ENCODE data around the gene TBC1D10A. TPM values are rescaled to one million over a fixed set of nuclear protein-coding genes. Genes with fewer than 3 reads are reported as not detected.

TBC1D10A gene
- total RNA-seq, 8 experiments from 2014 or later, result 5.8 to 17.8 (median 10.6) TPM

GRCh38 chr22:30260276-30260675, 66.5 kb downstream of the TBC1D10A start:
- H3K4me3 ChIP-seq, result no peak overlapping the region
- in situ Hi-C loops (cut with MboI; ENCODE audit: low pct_unique_long_range_greater_than_20kb in 2 of 9, low sequenced_read_pairs in 9 of 9, unreplicated experiment in 9 of 9), result loop anchor here in 1 of 9 experiments (10.0 kb wide), 1 partner anchor 155 kb away; no protein-coding TSS in a partner anchor
- peaks cover 0 to 7% of the 10 kb centered on the region in 2 donors for H3K4me1 ChIP-seq (replicated peaks in 1 of 2)
- H3K27ac ChIP-seq, result no peak overlapping the region
- no peak for ATAC-seq (replicated peaks in 6 of 8)
- WGBS, 10 experiments, result 88 to 100% (median 98%) methylated on average over 2 to 7 of the region's 11 CpGs; no CpG with 5 or more reads in 7 of the 10 experiments

- ATAC-seq (replicated peaks in 6 of 8), result no peak
- 67% methylated on average over 1 of the region's 6 CpGs; no CpG with 5 or more reads in 9 of the 10 experiments for WGBS, 10 experiments
- no peak overlapping the region for H3K4me3 ChIP-seq
- H3K27ac ChIP-seq, result peak overlapping the region; percentile 80 to 82
- in situ Hi-C loops (cut with MboI; ENCODE audit: low pct_unique_long_range_greater_than_20kb in 2 of 9, low sequenced_read_pairs in 9 of 9, unreplicated experiment in 9 of 9), result no loop called here
- H3K4me1 ChIP-seq (replicated peaks in 1 of 2), result peaks cover 23 to 35% of the 10 kb centered on the region in 2 donors
Observed at GRCh38 chr22:30254314-30254713, 72.4 kb downstream of the TBC1D10A start.

DNA sequence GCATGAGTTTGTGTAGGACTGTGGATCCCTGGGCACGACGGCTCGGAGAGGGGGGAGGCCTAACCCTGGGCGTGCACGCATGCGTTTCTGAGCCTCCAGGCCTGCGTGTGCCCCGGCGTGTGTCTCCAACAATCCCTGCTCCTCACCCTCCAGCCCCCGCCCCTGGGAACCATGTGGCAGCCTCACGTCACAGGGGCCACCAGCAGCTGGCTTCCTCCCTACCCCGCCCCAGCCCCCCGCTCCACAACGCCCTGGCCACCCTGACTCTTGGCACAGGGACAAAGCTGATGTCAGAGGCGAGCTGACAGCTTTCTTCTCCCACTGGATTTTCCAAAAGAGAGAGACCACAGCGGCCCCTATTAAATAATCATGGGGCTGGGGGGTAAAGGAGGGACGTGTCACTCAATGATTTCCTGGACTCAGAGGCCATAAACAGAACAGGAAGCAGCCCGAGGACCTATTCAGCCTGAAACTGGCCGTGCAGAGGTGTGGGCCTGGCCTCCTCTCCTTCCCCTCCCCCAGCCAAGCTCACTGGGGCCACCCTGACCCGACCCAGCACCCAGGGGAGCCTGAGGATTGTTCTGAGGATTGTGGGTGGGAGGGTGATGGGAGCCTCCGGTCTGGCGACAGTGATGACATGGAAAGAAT, 73.4 kb downstream of the TBC1D10A start:
- Histone ChIP-seq H3K27ac (peak overlapping the region; percentile 80 to 82), H3K4me1 (replicated peaks in 1 of 2) (peaks cover 31 to 43% of the 10 kb centered on the region in 2 donors), H3K4me3 (no peak overlapping the region)
- peak; percentile 30 to 76 (median 70) for ATAC-seq (replicated peaks in 6 of 8)
- WGBS, 10 experiments, result 27% methylated on average over 3 of the region's 22 CpGs; no CpG with 5 or more reads in 9 of the 10 experiments
- in situ Hi-C loops (cut with MboI; ENCODE audit: low pct_unique_long_range_greater_than_20kb in 2 of 9, low sequenced_read_pairs in 9 of 9, unreplicated experiment in 9 of 9), result no loop called here

GRCh38 chr22:30252411-30253204, 74.1 kb downstream of the TBC1D10A start:
- peak in 5 of 8 experiments; percentile 1 to 8 (median 3) for ATAC-seq (replicated peaks in 6 of 8)
- H3K4me1 ChIP-seq (replicated peaks in 1 of 2), result peaks cover 31 to 43% of the 10 kb centered on the region in 2 donors
- WGBS, 10 experiments, result 50 to 100% (median 63%) methylated on average over 1 to 6 of the region's 22 CpGs; no CpG with 5 or more reads in 4 of the 10 experiments
- H3K4me3 ChIP-seq, result no peak overlapping the region
- in situ Hi-C loops (cut with MboI; ENCODE audit: low pct_unique_long_range_greater_than_20kb in 2 of 9, low sequenced_read_pairs in 9 of 9, unreplicated experiment in 9 of 9), result no loop called here
- peak overlapping the region; percentile 52 to 82 for H3K27ac ChIP-seq

- ATAC-seq (replicated peaks in 6 of 8), result no peak
- in situ Hi-C loops (cut with MboI; ENCODE audit: low pct_unique_long_range_greater_than_20kb in 2 of 9, low sequenced_read_pairs in 9 of 9, unreplicated experiment in 9 of 9), result no loop called here
- H3K27ac ChIP-seq, result peak overlapping the region; percentile 15 to 26
- H3K4me3 ChIP-seq, result no peak overlapping the region
- H3K4me1 ChIP-seq (replicated peaks in 1 of 2), result peaks cover 36 to 49% of the 10 kb centered on the region in 2 donors
- 15 to 90% (median 63%) methylated on average over 2 to 6 of the region's 10 CpGs; no CpG with 5 or more reads in 4 of the 10 experiments for WGBS, 10 experiments
Observed at GRCh38 chr22:30251711-30252110, 75.0 kb downstream of the TBC1D10A start.

DNA sequence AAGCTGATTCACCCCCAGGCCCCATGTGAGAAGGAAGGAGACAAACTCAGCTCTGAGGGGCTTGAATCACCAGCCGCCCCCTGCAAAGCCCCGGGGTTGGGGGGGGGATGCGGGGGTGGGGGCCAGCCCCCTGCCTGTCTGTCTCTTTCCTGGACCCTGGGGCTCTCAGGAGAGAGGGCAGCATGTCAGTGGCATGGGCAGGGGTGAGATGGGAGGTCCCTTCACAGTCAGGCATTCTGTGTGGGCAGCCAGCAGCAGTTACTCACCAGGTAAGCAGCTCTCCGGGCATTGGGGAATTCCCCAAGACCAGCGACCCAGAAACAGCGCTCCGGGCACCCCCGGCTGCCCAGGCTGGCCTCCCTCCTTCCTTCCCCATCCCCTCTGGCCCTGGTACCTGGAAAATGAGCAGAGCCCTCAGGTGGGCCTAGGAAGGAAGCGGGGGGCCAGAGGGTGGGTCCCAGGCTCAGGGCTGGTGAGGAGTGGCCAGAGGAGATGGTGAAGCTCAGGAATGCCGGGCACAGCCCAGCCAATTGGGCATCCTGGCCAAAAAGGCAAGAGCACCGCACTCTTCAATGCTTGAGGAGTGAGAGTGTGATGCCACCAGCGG, 76.0 kb downstream of the TBC1D10A start:
- no peak overlapping the region for H3K27ac ChIP-seq
- WGBS, 10 experiments, result 60 to 83% methylated on average over 1 of the region's 12 CpGs; no CpG with 5 or more reads in 8 of the 10 experiments
- in situ Hi-C loops (cut with MboI; ENCODE audit: low pct_unique_long_range_greater_than_20kb in 2 of 9, low sequenced_read_pairs in 9 of 9, unreplicated experiment in 9 of 9), result no loop called here
- peaks cover 44 to 51% of the 10 kb centered on the region in 2 donors for H3K4me1 ChIP-seq (replicated peaks in 1 of 2)
- no peak for ATAC-seq (replicated peaks in 6 of 8)
- no peak overlapping the region for H3K4me3 ChIP-seq

DNA sequence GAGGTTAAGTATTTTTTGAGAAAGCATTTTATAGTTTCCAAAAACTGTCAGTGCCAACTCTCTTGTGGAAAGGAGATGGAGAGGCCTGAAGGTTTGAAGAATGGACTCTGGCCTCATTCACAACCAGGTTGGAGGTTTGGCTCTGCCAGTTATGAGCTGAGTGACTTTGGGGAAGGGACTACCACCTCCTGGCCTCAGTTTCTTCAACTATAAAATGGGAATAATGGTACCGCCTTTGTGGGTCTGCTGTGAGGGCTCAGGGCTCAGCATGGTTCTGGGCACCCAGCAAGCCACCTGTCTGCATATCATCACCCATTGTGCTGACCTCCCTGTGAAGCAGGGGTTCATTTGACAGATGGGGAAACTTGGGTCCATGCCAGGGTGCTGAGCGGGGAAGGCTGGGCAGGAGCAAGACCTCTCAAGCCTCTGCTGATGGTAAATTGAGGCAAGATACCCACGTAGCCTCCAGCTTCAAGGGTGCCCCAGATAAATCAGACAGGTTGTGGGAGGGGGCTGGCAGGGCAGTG, 76.6 kb downstream of the TBC1D10A start:
- Histone ChIP-seq H3K4me3 (no peak overlapping the region), H3K27ac (no peak overlapping the region), H3K4me1 (replicated peaks in 1 of 2) (peaks cover 51 to 58% of the 10 kb centered on the region in 2 donors)
- 100% methylated on average over 1 of the region's 3 CpGs; no CpG with 5 or more reads in 8 of the 10 experiments for WGBS, 10 experiments
- no peak for ATAC-seq (replicated peaks in 6 of 8)
- in situ Hi-C loops (cut with MboI; ENCODE audit: low pct_unique_long_range_greater_than_20kb in 2 of 9, low sequenced_read_pairs in 9 of 9, unreplicated experiment in 9 of 9), result no loop called here

DNA sequence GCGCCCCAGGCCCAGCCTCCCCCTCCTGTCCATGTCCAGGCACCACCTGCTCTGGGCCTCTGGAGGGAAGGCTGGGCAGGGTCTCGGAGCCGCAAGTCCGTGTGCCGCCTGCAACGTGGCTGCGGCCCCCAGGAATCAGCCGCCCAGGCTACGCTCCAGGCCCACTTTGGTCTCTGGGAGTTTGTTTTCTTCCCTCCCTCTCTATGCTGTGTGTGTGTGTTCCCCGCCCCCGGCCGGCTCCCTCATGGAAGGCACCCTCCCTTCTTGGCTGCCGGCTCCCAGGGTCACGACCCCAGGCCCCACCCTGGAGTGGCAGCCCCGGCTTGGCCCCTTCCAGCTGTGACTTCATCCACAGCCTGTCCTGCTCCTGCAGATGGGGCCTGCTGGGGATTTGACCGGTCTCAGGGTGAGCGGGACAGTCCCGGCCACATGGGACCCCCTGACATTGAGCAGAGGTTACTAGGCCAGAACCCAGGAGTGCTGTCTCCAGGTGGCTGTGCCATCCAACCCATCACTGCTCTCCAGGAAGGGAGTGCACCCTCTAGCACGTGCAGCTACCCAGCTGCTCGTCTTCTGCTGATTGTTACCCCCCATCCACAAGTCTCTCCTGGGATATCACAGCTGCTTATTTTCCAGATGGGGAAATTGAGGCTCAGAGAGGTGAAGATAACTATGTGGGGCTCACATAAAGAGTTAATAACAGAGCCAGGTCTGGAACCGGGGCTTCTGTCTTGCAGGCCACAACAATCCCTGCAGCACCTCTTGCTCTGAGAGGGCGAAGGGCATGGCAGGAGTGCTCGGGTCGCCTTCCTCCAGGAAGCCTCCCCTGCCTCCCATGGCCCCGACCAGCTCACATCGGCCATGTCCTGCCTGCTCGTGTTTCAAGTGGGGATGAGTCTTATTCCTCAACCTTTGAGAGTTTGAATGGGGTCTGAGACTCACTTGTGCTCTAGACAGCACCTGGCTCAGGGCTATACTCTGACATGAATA, 77.4 kb downstream of the TBC1D10A start:
- no peak overlapping the region for H3K27ac ChIP-seq
- 0 to 100% (median 52%) methylated on average over 1 to 8 of the region's 27 CpGs; no CpG with 5 or more reads in 4 of the 10 experiments for WGBS, 10 experiments
- H3K4me1 ChIP-seq (replicated peaks in 1 of 2), result peaks cover 52 to 58% of the 10 kb centered on the region in 2 donors
- in situ Hi-C loops (cut with MboI; ENCODE audit: low pct_unique_long_range_greater_than_20kb in 2 of 9, low sequenced_read_pairs in 9 of 9, unreplicated experiment in 9 of 9), result loop anchor here in 1 of 9 experiments (25.0 kb wide), 1 partner anchor 137 kb away; no protein-coding TSS in a partner anchor
- ATAC-seq (replicated peaks in 6 of 8), result peak in 7 of 8 experiments; percentile 5 to 40 (median 15)
- no peak overlapping the region for H3K4me3 ChIP-seq

- no peak for ATAC-seq (replicated peaks in 6 of 8)
- 73 to 100% methylated on average over 1 to 2 of the region's 6 CpGs; no CpG with 5 or more reads in 8 of the 10 experiments for WGBS, 10 experiments
- in situ Hi-C loops (cut with MboI; ENCODE audit: low pct_unique_long_range_greater_than_20kb in 2 of 9, low sequenced_read_pairs in 9 of 9, unreplicated experiment in 9 of 9), result loop anchor here in 1 of 9 experiments (25.0 kb wide), 1 partner anchor 136 kb away; no protein-coding TSS in a partner anchor
- Histone ChIP-seq H3K4me3 (no peak overlapping the region), H3K27ac (no peak overlapping the region), H3K4me1 (replicated peaks in 1 of 2) (peaks cover 46 to 50% of the 10 kb centered on the region in 2 donors)
Observed at GRCh38 chr22:30248484-30248883, 78.3 kb downstream of the TBC1D10A start.

DNA sequence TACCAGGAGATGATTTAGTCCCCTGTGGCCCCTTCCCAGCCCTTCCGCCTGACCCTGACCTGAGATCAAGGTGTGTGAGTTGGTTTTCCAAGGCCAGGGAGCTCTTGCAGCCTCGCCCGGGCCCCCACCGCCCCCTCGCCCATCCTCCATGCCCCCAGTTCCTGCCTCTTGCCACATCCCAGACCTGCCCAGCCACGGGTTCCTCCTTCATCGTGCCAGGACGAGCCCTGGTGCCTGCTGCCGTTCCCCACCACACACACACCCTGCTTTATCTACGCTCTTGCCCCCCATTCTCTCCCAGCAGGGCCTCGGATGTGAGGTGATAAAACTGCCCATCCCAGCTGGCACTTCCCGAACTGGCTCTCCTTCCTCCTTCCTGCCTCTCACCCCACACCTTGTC, 78.8 kb downstream of the TBC1D10A start:
- Histone ChIP-seq H3K4me1 (replicated peaks in 1 of 2) (peaks cover 41 to 44% of the 10 kb centered on the region in 2 donors), H3K4me3 (no peak overlapping the region), H3K27ac (no peak overlapping the region)
- 100% methylated on average over 1 to 2 of the region's 12 CpGs; no CpG with 5 or more reads in 8 of the 10 experiments for WGBS, 10 experiments
- ATAC-seq (replicated peaks in 6 of 8), result no peak
- in situ Hi-C loops (cut with MboI; ENCODE audit: low pct_unique_long_range_greater_than_20kb in 2 of 9, low sequenced_read_pairs in 9 of 9, unreplicated experiment in 9 of 9), result loop anchor here in 1 of 9 experiments (25.0 kb wide), 1 partner anchor 136 kb away; no protein-coding TSS in a partner anchor

DNA sequence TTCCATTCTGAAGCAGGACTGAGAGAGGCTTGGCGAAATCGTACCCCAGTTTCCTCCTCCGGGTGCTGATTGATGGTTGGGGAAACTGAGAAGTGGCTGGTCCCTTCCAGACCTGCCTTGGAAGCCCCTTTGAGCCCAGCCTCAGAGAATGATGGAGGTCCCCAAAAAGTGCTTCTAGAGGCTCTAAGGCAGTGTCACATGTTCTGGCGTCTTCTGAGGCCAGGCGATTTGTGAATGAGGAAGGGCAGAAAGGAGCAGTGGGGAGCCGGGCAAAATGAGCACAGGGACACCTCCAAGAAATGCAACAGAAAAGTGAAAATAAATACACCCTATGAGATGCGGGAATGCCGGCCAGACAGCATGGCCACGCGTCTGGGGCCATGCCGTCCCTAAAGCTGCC, 79.2 kb downstream of the TBC1D10A start:
- 90 to 100% (median 91%) methylated on average over 1 to 4 of the region's 11 CpGs; no CpG with 5 or more reads in 5 of the 10 experiments for WGBS, 10 experiments
- ATAC-seq (replicated peaks in 6 of 8), result no peak
- H3K4me1 ChIP-seq (replicated peaks in 1 of 2), result peaks cover 36 to 40% of the 10 kb centered on the region in 2 donors
- no peak overlapping the region for H3K27ac ChIP-seq
- in situ Hi-C loops (cut with MboI; ENCODE audit: low pct_unique_long_range_greater_than_20kb in 2 of 9, low sequenced_read_pairs in 9 of 9, unreplicated experiment in 9 of 9), result loop anchor here in 1 of 9 experiments (25.0 kb wide), 1 partner anchor 135 kb away; no protein-coding TSS in a partner anchor
- no peak overlapping the region for H3K4me3 ChIP-seq

Data from motor neuron (in vitro differentiated cells).